Right atrium auricular region (tissue), 2 donors: ENCODE measurements around the gene CEP112. TPM values are rescaled to one million over a fixed set of nuclear protein-coding genes. Genes with fewer than 3 reads are reported as not detected.

ENCODE experiments used
- DNase-seq: peaks from one replicate; pipeline ENCODE4 v3.0.0-alpha.2; 2019; ENCODE audit warnings: low spot score
- H3K27ac ChIP-seq, 2 donors: fragments of 200-600 bp; sonication (generic); 1 replicate in 1 of 2; 2 replicates in 1 of 2; pipeline ENCODE4 v1.5.1; 2016 to 2019
- H3K27me3 ChIP-seq, 2 donors: fragments of 200-600 bp; sonication (generic); one replicate each; pipeline versions ENCODE4 v1.5.1 to v1.6.0; 2017 to 2019
- H3K36me3 ChIP-seq: fragments of 200-600 bp; sonication (generic); one replicate; pipeline ENCODE4 v1.5.1; 2016
- H3K4me1 ChIP-seq, 2 donors: fragments of 200-600 bp; sonication (generic); one replicate each; pipeline versions ENCODE4 v1.5.1 to v1.6.0; 2017 to 2019
- H3K4me3 ChIP-seq, 2 donors: fragments of 200-600 bp; sonication (generic); 1 replicate in 1 of 2; 2 replicates in 1 of 2; pipeline ENCODE4 v1.5.1; 2017 to 2019; ENCODE audit warnings: mild to moderate bottlenecking in 1 of 2, moderate library complexity in 1 of 2
- H3K9me3 ChIP-seq, 2 donors: fragments of 200-600 bp; sonication (generic); one replicate each; pipeline ENCODE4 v1.5.1; 2019
- CTCF ChIP-seq, 2 donors: fragments of 200-600 bp; sonication (generic); IDR thresholded peaks; one replicate each; pipeline ENCODE4 v1.5.1; 2019; ENCODE audit warnings: antibody characterized with exemption in 2 of 2
- total RNA-seq, 2 donors: library from RNA; depleted of rRNA; stranded (reverse); fragments of >200 nt; gene quantifications; one replicate each; pipeline ENCODE4 v1.1.0, GENCODE V29; 2016

CEP112 gene
- total RNA-seq, 2 donors from 2014 or later = 8.1 to 11.2 TPM

GRCh38 chr17:65662196-65662595, 529.7 kb downstream of the CEP112 start:
- no peak overlapping the region for H3K4me3 ChIP-seq
- no peaks in the 10 kb centered on the region for H3K27me3 ChIP-seq
- no peak overlapping the region for H3K27ac ChIP-seq
- no peaks in the 10 kb centered on the region for H3K9me3 ChIP-seq
- no peak for DNase-seq
- no peak for TF ChIP-seq CTCF (IDR thresholded peaks at IDR 0.05)
- no peaks in the 10 kb centered on the region for H3K36me3 ChIP-seq
- H3K4me1 ChIP-seq = no peaks in the 10 kb centered on the region

GRCh38 chr17:65660947-65661346, 531.0 kb downstream of the CEP112 start:
- TF ChIP-seq CTCF (IDR thresholded peaks at IDR 0.05) = no peak
- Histone ChIP-seq H3K4me1 (no peaks in the 10 kb centered on the region), H3K36me3 (no peaks in the 10 kb centered on the region), H3K4me3 (no peak overlapping the region), H3K27ac (no peak overlapping the region), H3K9me3 (no peaks in the 10 kb centered on the region), H3K27me3 (no peaks in the 10 kb centered on the region)
- DNase-seq = no peak

- H3K4me3 ChIP-seq = no peak overlapping the region
- H3K27ac ChIP-seq = no peak overlapping the region
- H3K36me3 ChIP-seq = no peaks in the 10 kb centered on the region
- DNase-seq = no peak
- no peaks in the 10 kb centered on the region for H3K4me1 ChIP-seq
- H3K9me3 ChIP-seq = no peaks in the 10 kb centered on the region
- no peak for TF ChIP-seq CTCF (IDR thresholded peaks at IDR 0.05)
- H3K27me3 ChIP-seq = no peaks in the 10 kb centered on the region
These were observed 531.9 kb downstream of the CEP112 start for GRCh38 chr17:65660078-65660477.

- no peaks in the 10 kb centered on the region for H3K4me1 ChIP-seq
- DNase-seq = no peak
- no peak for TF ChIP-seq CTCF (IDR thresholded peaks at IDR 0.05)
- H3K9me3 ChIP-seq = no peaks in the 10 kb centered on the region
- no peaks in the 10 kb centered on the region for H3K27me3 ChIP-seq
- no peak overlapping the region for H3K4me3 ChIP-seq
- no peak overlapping the region for H3K27ac ChIP-seq
- H3K36me3 ChIP-seq = no peaks in the 10 kb centered on the region
These were observed 532.4 kb downstream of the CEP112 start for GRCh38 chr17:65659512-65659911.

GRCh38 chr17:65657251-65657828, 534.6 kb downstream of the CEP112 start:
- Histone ChIP-seq H3K4me1 (no peaks in the 10 kb centered on the region), H3K27ac (no peak overlapping the region), H3K4me3 (no peak overlapping the region), H3K27me3 (no peaks in the 10 kb centered on the region), H3K9me3 (no peaks in the 10 kb centered on the region), H3K36me3 (no peaks in the 10 kb centered on the region)
- no peak for TF ChIP-seq CTCF (IDR thresholded peaks at IDR 0.05)
- DNase-seq = no peak
